Vagina (tissue), 2 donors: ENCODE data around the gene VWA3A.
"Not testable (repeated sequence)": the region's sequence is repeated elsewhere in the genome, so short reads cannot be mapped to it uniquely, and the experiment has no call there.

Source experiments
- CTCF ChIP-seq, 3 experiments: fragments of 450-650 bp in 2 of 3; fragments of 200-600 bp in 1 of 3; sonication (generic) in 1 of 3; IDR thresholded peaks; one replicate each; pipeline ENCODE4 v1.5.1; 2017 to 2019; ENCODE audit warnings: antibody characterized with exemption in 3 of 3, mild to moderate bottlenecking in 2 of 3, moderate library complexity in 2 of 3
- POLR2AphosphoS5 ChIP-seq, 2 donors: sonication (generic); formaldehyde crosslinking; IDR thresholded peaks; one replicate each; pipeline ENCODE4 v1.9.0; 2017; ENCODE audit warnings: antibody characterized with exemption in 2 of 2, mild to moderate bottlenecking in 2 of 2, low read depth in 1 of 2; ENCODE audit not compliant: insufficient read depth in 1 of 2

GRCh38 chr16:22045888-22046287 is 46.5 kb upstream of the VWA3A start:
- not testable (repeated sequence) for TF ChIP-seq POLR2AphosphoS5 (IDR thresholded peaks at IDR 0.05; ENCODE audit: insufficient read depth in 1 of 2, low read depth in 1 of 2); CTCF (IDR thresholded peaks at IDR 0.05)
